Measurements from ENCODE around the gene SRP19. TPM values are rescaled to one million over a fixed set of nuclear protein-coding genes. Genes with fewer than 3 reads are reported as not detected.

SRP19 gene
- total and polyA plus RNA-seq, 9 of the 15 experiments (the other 6 are each of a cell fraction or from before 2014, with no cell fraction given), result 52.3 to 357 (median 146) TPM

GRCh38 chr5:112914584-112914983 lies 53.5 kb downstream of the SRP19 start (continued):
- TF ChIP-seq MBD2 (IDR thresholded peaks at IDR 0.05; ENCODE audit: borderline replicate concordance, low read depth), result no peak
- no peak for TF ChIP-seq ATF2 (CRISPR knock-in tag; IDR thresholded peaks at IDR 0.05)
- TF ChIP-seq TBL1XR1 (IDR thresholded peaks at IDR 0.05; ENCODE audit: low read length in 2 of 2), result peak in 1 of 2 experiments; percentile 73; a peak in 1 of 4 replicates
- TF ChIP-seq NCOR1 (IDR thresholded peaks at IDR 0.05), result peak; percentile 65
- peak; percentile 33; the same call in 1 of the 2 replicates for TF ChIP-seq TEAD4 (IDR thresholded peaks at IDR 0.05; ENCODE audit: low read length)
- TF ChIP-seq TEAD4 (CRISPR knock-in tag; IDR thresholded peaks at IDR 0.05; ENCODE audit: borderline replicate concordance), result no peak
- TF ChIP-seq ZNF655 (CRISPR knock-in tag; IDR thresholded peaks at IDR 0.05), result no peak
- TF ChIP-seq GABPB2 (CRISPR knock-in tag; conservative IDR thresholded peaks at IDR 0.05), result no peak
- no peak for TF ChIP-seq STAT5A (IDR thresholded peaks at IDR 0.05; ENCODE audit: borderline replicate concordance, low read length)
- no peak for TF ChIP-seq ZNF282 (CRISPR knock-in tag; IDR thresholded peaks at IDR 0.05)
- TF ChIP-seq HDAC3 (IDR thresholded peaks at IDR 0.05; ENCODE audit: borderline replicate concordance, partially characterized antibody), result peak; percentile 60
- no peak for TF ChIP-seq MCM5 (IDR thresholded peaks at IDR 0.05; ENCODE audit: low read depth)
- no peak for TF ChIP-seq BRF1 (IDR thresholded peaks at IDR 0.05; ENCODE audit: borderline replicate concordance, extremely low read depth, insufficient read length)
- no peak for TF ChIP-seq KLF13 (tag; IDR thresholded peaks at IDR 0.05; ENCODE audit: borderline replicate concordance, low read depth)
- no peak for TF ChIP-seq HDGF (IDR thresholded peaks at IDR 0.05)
- TF ChIP-seq MAFG (tag; conservative IDR thresholded peaks at IDR 0.05), result no peak
- TF ChIP-seq TAF15 (IDR thresholded peaks at IDR 0.05; ENCODE audit: low read depth, low read length), result no peak
- no peak for TF ChIP-seq NCOA1 (IDR thresholded peaks at IDR 0.05; ENCODE audit: low read depth)
- TF ChIP-seq PHF8 (IDR thresholded peaks at IDR 0.05; ENCODE audit: borderline replicate concordance, low read length), result no peak
- no peak for TF ChIP-seq TFAM (CRISPR knock-in tag; conservative IDR thresholded peaks at IDR 0.05)
- 0 out of 2 replicates have a peak, but pooled peaks have one; percentile 9 for TF ChIP-seq JUN (IDR thresholded peaks at IDR 0.05; ENCODE audit: borderline replicate concordance, low read depth, low read length)
- TF ChIP-seq JUN (CRISPR knock-in tag; IDR thresholded peaks at IDR 0.05; ENCODE audit: borderline replicate concordance), result no peak
- TF ChIP-seq ZNF134 (CRISPR knock-in tag; conservative IDR thresholded peaks at IDR 0.05), result no peak
- no peak for TF ChIP-seq SRSF1 (IDR thresholded peaks at IDR 0.05; ENCODE audit: low read depth, low read length)
- no peak for TF ChIP-seq CBX2 (IDR thresholded peaks at IDR 0.05; ENCODE audit: insufficient read depth, low read length, poor library complexity, severe bottlenecking)
- no peak for TF ChIP-seq BCOR (IDR thresholded peaks at IDR 0.05)
- TF ChIP-seq CHD2 (IDR thresholded peaks at IDR 0.05; ENCODE audit: low read depth, low read length), result no peak
- peak; percentile 89 for TF ChIP-seq SMAD4 (CRISPR knock-in tag; conservative IDR thresholded peaks at IDR 0.05)
- TF ChIP-seq ARNT (IDR thresholded peaks at IDR 0.05), result no peak
- no peak for TF ChIP-seq CBX3 (IDR thresholded peaks at IDR 0.05; ENCODE audit: borderline replicate concordance in 1 of 2, low read length in 2 of 2)
- no peak for TF ChIP-seq NFXL1 (CRISPR knock-in tag; IDR thresholded peaks at IDR 0.05)
